ENCODE data around the gene CCDC74A. TPM values are rescaled to one million over a fixed set of nuclear protein-coding genes. Genes with fewer than 3 reads are reported as not detected.
"Not testable (repeated sequence)": the region's sequence is repeated elsewhere in the genome, so short reads cannot be mapped to it uniquely, and the experiment has no call there.

Gene CCDC74A
- total RNA-seq, 1 experiment from 2014 or later: 29.9 TPM

DNA sequence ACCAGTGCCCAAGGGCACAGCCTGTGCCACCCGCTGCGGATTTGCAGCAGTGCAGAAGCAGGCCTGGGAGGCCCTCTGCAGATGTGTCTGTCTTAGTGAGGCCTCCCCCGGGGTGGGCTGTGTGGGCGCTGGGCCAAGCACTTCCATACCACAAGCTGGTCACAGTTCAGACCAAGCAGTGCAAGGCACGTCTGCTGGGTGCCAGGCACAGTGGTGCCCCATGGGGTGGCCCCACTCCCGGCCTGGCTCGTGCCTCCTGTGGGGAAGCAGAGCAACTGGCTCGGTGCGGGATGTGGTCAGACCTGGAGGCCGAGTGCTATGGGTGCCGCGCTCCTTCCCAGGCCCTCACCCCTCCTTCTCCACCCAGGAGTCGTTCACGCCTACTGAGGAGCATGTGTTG, 12.5 kb upstream of the CCDC74A start:
- DNase-seq (ENCODE audit: low read depth, low spot score); POLR2A ChIA-PET; H3K4me3 ChIP-seq (ENCODE audit: low read depth in 2 of 2, low read length in 2 of 2); intact Hi-C loops (cut with micrococcal nuclease; ENCODE audit: unreplicated experiment); H3K27ac ChIP-seq (ENCODE audit: low read length); CTCF ChIA-PET; BruUV-seq (replicated peaks); H3K9me3 ChIP-seq (ENCODE audit: control insufficient read depth, insufficient read depth, low read depth, low read length); H3K36me3 ChIP-seq (ENCODE audit: control insufficient read depth, insufficient read depth, low read length); in situ Hi-C loops (cut with HindIII; ENCODE audit: low pct_unique_long_range_greater_than_20kb, low sequenced_read_pairs); H3K27me3 ChIP-seq (ENCODE audit: control insufficient read depth, insufficient read depth, low read length); H3K4me1 ChIP-seq (ENCODE audit: control insufficient read depth, insufficient read depth, low read length): not testable (repeated sequence)
- 0 out of 2 replicates have a peak, but pooled peaks have one; percentile 10 for ATAC-seq

DNA sequence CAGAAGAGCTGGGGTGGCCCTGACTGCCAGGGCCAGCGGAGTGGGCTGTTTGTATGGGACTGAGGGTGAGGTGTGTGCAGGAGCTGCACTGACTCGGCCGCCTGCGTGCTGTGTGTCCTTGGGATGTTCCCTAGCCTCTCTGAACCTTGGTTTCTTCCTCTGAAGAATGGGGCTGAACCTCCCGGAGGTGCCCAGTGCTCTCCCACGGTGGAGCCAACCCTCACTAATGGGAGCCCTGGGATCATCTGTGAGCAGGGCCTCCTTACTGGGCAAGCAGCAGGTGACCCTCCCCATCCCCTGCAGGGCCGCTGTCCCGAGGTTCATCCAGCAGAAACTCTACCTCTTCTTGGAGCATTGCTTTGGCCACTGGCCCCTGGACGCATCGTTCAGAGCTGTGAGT, 11.7 kb upstream of the CCDC74A start:
- in situ Hi-C loops (cut with HindIII; ENCODE audit: low pct_unique_long_range_greater_than_20kb, low sequenced_read_pairs): no loop called here

DNA sequence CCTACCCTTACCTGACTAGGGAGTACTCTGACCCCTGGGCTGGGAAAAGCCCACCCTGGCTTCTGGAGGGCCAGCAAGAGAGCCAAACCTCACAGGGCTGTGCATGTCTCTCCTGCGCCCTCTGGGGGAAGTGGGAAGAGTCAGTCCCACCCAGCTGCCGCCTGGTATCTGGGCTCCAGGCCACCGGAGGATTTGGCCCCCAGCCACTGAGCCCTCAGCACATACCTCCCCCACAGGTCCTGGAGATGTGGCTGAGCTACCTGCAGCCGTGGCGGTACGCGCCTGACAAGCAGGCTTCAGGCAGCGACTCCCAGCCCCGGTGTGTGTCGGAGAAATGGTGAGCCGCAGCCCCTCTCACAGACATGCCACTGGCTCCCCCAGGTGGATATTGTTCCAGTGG, 11.1 kb upstream of the CCDC74A start:
- BruUV-seq (replicated peaks); in situ Hi-C loops (cut with HindIII; ENCODE audit: low pct_unique_long_range_greater_than_20kb, low sequenced_read_pairs); H3K4me3 ChIP-seq (ENCODE audit: low read depth in 2 of 2, low read length in 2 of 2); H3K27ac ChIP-seq (ENCODE audit: low read length); H3K4me1 ChIP-seq (ENCODE audit: control insufficient read depth, insufficient read depth, low read length); CTCF ChIA-PET; POLR2A ChIA-PET; H3K27me3 ChIP-seq (ENCODE audit: control insufficient read depth, insufficient read depth, low read length); H3K36me3 ChIP-seq (ENCODE audit: control insufficient read depth, insufficient read depth, low read length); DNase-seq (ENCODE audit: low read depth, low spot score); intact Hi-C loops (cut with micrococcal nuclease; ENCODE audit: unreplicated experiment); H3K9me3 ChIP-seq (ENCODE audit: control insufficient read depth, insufficient read depth, low read depth, low read length): not testable (repeated sequence)
- TF ChIP-seq, protein P1, sequence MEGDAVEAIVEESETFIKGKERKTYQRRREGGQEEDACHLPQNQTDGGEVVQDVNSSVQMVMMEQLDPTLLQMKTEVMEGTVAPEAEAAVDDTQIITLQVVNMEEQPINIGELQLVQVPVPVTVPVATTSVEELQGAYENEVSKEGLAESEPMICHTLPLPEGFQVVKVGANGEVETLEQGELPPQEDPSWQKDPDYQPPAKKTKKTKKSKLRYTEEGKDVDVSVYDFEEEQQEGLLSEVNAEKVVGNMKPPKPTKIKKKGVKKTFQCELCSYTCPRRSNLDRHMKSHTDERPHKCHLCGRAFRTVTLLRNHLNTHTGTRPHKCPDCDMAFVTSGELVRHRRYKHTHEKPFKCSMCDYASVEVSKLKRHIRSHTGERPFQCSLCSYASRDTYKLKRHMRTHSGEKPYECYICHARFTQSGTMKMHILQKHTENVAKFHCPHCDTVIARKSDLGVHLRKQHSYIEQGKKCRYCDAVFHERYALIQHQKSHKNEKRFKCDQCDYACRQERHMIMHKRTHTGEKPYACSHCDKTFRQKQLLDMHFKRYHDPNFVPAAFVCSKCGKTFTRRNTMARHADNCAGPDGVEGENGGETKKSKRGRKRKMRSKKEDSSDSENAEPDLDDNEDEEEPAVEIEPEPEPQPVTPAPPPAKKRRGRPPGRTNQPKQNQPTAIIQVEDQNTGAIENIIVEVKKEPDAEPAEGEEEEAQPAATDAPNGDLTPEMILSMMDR (IDR thresholded peaks at IDR 0.05): peak; percentile 69
- ATAC-seq: peak; percentile 35; the same call in 1 of the 2 replicates

More for the DNA sequence above, 11.7 kb upstream of the CCDC74A start:
- intact Hi-C loops (cut with micrococcal nuclease; ENCODE audit: unreplicated experiment): no loop called here
- no peaks in the 10 kb centered on the region for H3K36me3 ChIP-seq (ENCODE audit: control insufficient read depth, insufficient read depth, low read length)
- H3K4me3 ChIP-seq (ENCODE audit: low read depth in 2 of 2, low read length in 2 of 2): no peak overlapping the region
- H3K27ac ChIP-seq (ENCODE audit: low read length): no peak overlapping the region
- no peaks in the 10 kb centered on the region for H3K4me1 ChIP-seq (ENCODE audit: control insufficient read depth, insufficient read depth, low read length)
- H3K9me3 ChIP-seq (ENCODE audit: control insufficient read depth, insufficient read depth, low read depth, low read length): no peaks in the 10 kb centered on the region
- DNase-seq (ENCODE audit: low read depth, low spot score) (no peak), ATAC-seq (no peak)
- no TSS peak for BruUV-seq (replicated peaks)
- POLR2A ChIA-PET: no interaction called here
- TF ChIP-seq SIN3A (IDR thresholded peaks at IDR 0.05; ENCODE audit: borderline replicate concordance, insufficient read depth, low read depth, low read length) (no peak), POLR2AphosphoS5 (IDR thresholded peaks at IDR 0.05; ENCODE audit: low read depth, low read length) (no peak; the same call in 1 of the 2 replicates), TCF7L2 (IDR thresholded peaks at IDR 0.05; ENCODE audit: low read depth, low read length) (no peak)
- TF ChIP-seq, protein P1 (IDR thresholded peaks at IDR 0.05): no peak
- TF ChIP-seq, protein P2, sequence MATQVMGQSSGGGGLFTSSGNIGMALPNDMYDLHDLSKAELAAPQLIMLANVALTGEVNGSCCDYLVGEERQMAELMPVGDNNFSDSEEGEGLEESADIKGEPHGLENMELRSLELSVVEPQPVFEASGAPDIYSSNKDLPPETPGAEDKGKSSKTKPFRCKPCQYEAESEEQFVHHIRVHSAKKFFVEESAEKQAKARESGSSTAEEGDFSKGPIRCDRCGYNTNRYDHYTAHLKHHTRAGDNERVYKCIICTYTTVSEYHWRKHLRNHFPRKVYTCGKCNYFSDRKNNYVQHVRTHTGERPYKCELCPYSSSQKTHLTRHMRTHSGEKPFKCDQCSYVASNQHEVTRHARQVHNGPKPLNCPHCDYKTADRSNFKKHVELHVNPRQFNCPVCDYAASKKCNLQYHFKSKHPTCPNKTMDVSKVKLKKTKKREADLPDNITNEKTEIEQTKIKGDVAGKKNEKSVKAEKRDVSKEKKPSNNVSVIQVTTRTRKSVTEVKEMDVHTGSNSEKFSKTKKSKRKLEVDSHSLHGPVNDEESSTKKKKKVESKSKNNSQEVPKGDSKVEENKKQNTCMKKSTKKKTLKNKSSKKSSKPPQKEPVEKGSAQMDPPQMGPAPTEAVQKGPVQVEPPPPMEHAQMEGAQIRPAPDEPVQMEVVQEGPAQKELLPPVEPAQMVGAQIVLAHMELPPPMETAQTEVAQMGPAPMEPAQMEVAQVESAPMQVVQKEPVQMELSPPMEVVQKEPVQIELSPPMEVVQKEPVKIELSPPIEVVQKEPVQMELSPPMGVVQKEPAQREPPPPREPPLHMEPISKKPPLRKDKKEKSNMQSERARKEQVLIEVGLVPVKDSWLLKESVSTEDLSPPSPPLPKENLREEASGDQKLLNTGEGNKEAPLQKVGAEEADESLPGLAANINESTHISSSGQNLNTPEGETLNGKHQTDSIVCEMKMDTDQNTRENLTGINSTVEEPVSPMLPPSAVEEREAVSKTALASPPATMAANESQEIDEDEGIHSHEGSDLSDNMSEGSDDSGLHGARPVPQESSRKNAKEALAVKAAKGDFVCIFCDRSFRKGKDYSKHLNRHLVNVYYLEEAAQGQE (IDR thresholded peaks at IDR 0.05; ENCODE audit: insufficient read depth in 1 of 2, low read depth in 2 of 2, low read length in 1 of 2): no peak
- CTCF ChIA-PET: no interaction called here
- no peaks in the 10 kb centered on the region for H3K27me3 ChIP-seq (ENCODE audit: control insufficient read depth, insufficient read depth, low read length)
